Measurements from ENCODE around the gene MRPS21.

The MRPS21 gene

GRCh38 chr1:150257624-150258585 lies 35.8 kb upstream of the MRPS21 start, which contains the start of gene CA14:
Gene CA14 (plus strand): TSS chr1:150257774. CDS start chr1:150258129, 355 bp downstream.
- Histone ChIP-seq H3K27me3 (ENCODE audit: insufficient read depth, poor library complexity, severe bottlenecking) (no peaks in the 10 kb centered on the region), H3K9me3 (ENCODE audit: severe bottlenecking) (no peaks in the 10 kb centered on the region), H3K27ac (ENCODE audit: poor library complexity, severe bottlenecking) (no peak within 1 kb of the TSS), H3K36me3 (ENCODE audit: low read depth) (no peaks in the 10 kb centered on the region), H3K4me1 (ENCODE audit: insufficient read depth, poor library complexity, severe bottlenecking) (peaks cover 39% of the 10 kb centered on the region), H3K4me3 (ENCODE audit: severe bottlenecking) (no peak within 1 kb of the TSS)
- DNase-seq (ENCODE audit: low spot score) (no peak), ATAC-seq (ENCODE audit: low read depth) (no peak)
- TF ChIP-seq, protein P1, sequence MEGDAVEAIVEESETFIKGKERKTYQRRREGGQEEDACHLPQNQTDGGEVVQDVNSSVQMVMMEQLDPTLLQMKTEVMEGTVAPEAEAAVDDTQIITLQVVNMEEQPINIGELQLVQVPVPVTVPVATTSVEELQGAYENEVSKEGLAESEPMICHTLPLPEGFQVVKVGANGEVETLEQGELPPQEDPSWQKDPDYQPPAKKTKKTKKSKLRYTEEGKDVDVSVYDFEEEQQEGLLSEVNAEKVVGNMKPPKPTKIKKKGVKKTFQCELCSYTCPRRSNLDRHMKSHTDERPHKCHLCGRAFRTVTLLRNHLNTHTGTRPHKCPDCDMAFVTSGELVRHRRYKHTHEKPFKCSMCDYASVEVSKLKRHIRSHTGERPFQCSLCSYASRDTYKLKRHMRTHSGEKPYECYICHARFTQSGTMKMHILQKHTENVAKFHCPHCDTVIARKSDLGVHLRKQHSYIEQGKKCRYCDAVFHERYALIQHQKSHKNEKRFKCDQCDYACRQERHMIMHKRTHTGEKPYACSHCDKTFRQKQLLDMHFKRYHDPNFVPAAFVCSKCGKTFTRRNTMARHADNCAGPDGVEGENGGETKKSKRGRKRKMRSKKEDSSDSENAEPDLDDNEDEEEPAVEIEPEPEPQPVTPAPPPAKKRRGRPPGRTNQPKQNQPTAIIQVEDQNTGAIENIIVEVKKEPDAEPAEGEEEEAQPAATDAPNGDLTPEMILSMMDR (IDR thresholded peaks at IDR 0.05; ENCODE audit: poor library complexity, severe bottlenecking): no peak

- no peaks in the 10 kb centered on the region for H3K27me3 ChIP-seq (ENCODE audit: insufficient read depth, poor library complexity, severe bottlenecking)
- TF ChIP-seq, protein P1 (IDR thresholded peaks at IDR 0.05; ENCODE audit: poor library complexity, severe bottlenecking): no peak
- H3K4me1 ChIP-seq (ENCODE audit: insufficient read depth, poor library complexity, severe bottlenecking): peaks cover 44% of the 10 kb centered on the region
- no peak for DNase-seq (ENCODE audit: low spot score)
- no peaks in the 10 kb centered on the region for H3K9me3 ChIP-seq (ENCODE audit: severe bottlenecking)
- ATAC-seq (ENCODE audit: low read depth): no peak
- H3K27ac ChIP-seq (ENCODE audit: poor library complexity, severe bottlenecking): peak overlapping the region; percentile 96
- H3K36me3 ChIP-seq (ENCODE audit: low read depth): no peaks in the 10 kb centered on the region
- no peak overlapping the region for H3K4me3 ChIP-seq (ENCODE audit: severe bottlenecking)
These were observed 34.4 kb upstream of the MRPS21 start for GRCh38 chr1:150259217-150259616.

GRCh38 chr1:150259758-150260669 lies 33.6 kb upstream of the MRPS21 start:
- no peaks in the 10 kb centered on the region for H3K9me3 ChIP-seq (ENCODE audit: severe bottlenecking)
- DNase-seq (ENCODE audit: low spot score): peak; percentile 85
- peak overlapping the region; percentile 96 for H3K27ac ChIP-seq (ENCODE audit: poor library complexity, severe bottlenecking)
- H3K4me1 ChIP-seq (ENCODE audit: insufficient read depth, poor library complexity, severe bottlenecking): peaks cover 44% of the 10 kb centered on the region
- TF ChIP-seq, protein P1 (IDR thresholded peaks at IDR 0.05; ENCODE audit: poor library complexity, severe bottlenecking): no peak
- no peak overlapping the region for H3K4me3 ChIP-seq (ENCODE audit: severe bottlenecking)
- peaks cover 6% of the 10 kb centered on the region for H3K36me3 ChIP-seq (ENCODE audit: low read depth)
- no peaks in the 10 kb centered on the region for H3K27me3 ChIP-seq (ENCODE audit: insufficient read depth, poor library complexity, severe bottlenecking)
- ATAC-seq (ENCODE audit: low read depth): peak; percentile 75

- no peak for DNase-seq (ENCODE audit: low spot score)
- no peaks in the 10 kb centered on the region for H3K9me3 ChIP-seq (ENCODE audit: severe bottlenecking)
- H3K27me3 ChIP-seq (ENCODE audit: insufficient read depth, poor library complexity, severe bottlenecking): no peaks in the 10 kb centered on the region
- peak overlapping the region; percentile 96 for H3K27ac ChIP-seq (ENCODE audit: poor library complexity, severe bottlenecking)
- peaks cover 18% of the 10 kb centered on the region for H3K36me3 ChIP-seq (ENCODE audit: low read depth)
- H3K4me3 ChIP-seq (ENCODE audit: severe bottlenecking): no peak overlapping the region
- H3K4me1 ChIP-seq (ENCODE audit: insufficient read depth, poor library complexity, severe bottlenecking): peaks cover 40% of the 10 kb centered on the region
- no peak for ATAC-seq (ENCODE audit: low read depth)
- TF ChIP-seq, protein P1 (IDR thresholded peaks at IDR 0.05; ENCODE audit: poor library complexity, severe bottlenecking): no peak
These were observed 32.3 kb upstream of the MRPS21 start for GRCh38 chr1:150261367-150261766.

Measured in RWPE2 (cell line).